GM12878 (cell line): ENCODE results near the gene FRK. TPM values are rescaled to one million over a fixed set of nuclear protein-coding genes. Genes with fewer than 3 reads are reported as not detected.
"Not testable (repeated sequence)": the region's sequence is repeated elsewhere in the genome, so short reads cannot be mapped to it uniquely, and the experiment has no call there.

Experiments used
- ATAC-seq: fragments of 200-7000 bp; cut with Tn5 transposase; 3 replicates; pipeline ENCODE4 v1.9.1; 2020; ENCODE audit warnings: mild to moderate bottlenecking, moderate library complexity
- BruUV-seq: library from RNA; stranded (reverse); fragments of 400-500 nt; replicated peaks from 2 replicates; lab custom pipeline; 2021; lab: Mats Ljungman, UMichigan
- CTCF ChIA-PET: fragments of 300-600 bp; sonication (Branson Sonifier 250); formaldehyde crosslinking; extraction: SDS; loops from one replicate; lab custom pipeline; 2021; ENCODE audit warnings: inconsistent platforms; lab: Yijun Ruan, JAX
- POLR2A ChIA-PET: fragments of 350-600 bp; formaldehyde crosslinking; extraction: SDS; loops from one replicate; lab custom pipeline; 2021; ENCODE audit warnings: inconsistent platforms; lab: Charles Lee
- RAD21 ChIA-PET: fragments of 300-600 bp; sonication (Branson Sonifier 250); formaldehyde crosslinking; loops from one replicate; lab custom pipeline; 2023; ENCODE audit warnings: antibody characterized with exemption; ENCODE audit not compliant: unreplicated experiment; lab: Charles Lee
- SMC1A ChIA-PET: fragments of 300-600 bp; sonication (Branson Sonifier 250); formaldehyde crosslinking; loops from one replicate; lab custom pipeline; 2023; ENCODE audit not compliant: unreplicated experiment, uncharacterized antibody; lab: Charles Lee
- DNase-seq: peaks from one replicate; pipeline ENCODE4 v3.0.0-alpha.2; 2011; ENCODE audit warnings: low read depth, low spot score
- FAIRE-seq: peaks from 3 replicates; lab custom pipeline; 2011; peaks lifted over from hg19 to GRCh38; lab: Jason Lieb, UNC
- H2AFZ ChIP-seq: 2 replicates; pipeline ENCODE4 v1.6.0; 2011; ENCODE audit warnings: low read depth, low read length, control low read depth; ENCODE audit not compliant: control insufficient read depth
- H3K27ac ChIP-seq: 2 replicates; pipeline ENCODE4 v1.5.1; 2011; ENCODE audit warnings: control low read depth; ENCODE audit not compliant: control insufficient read depth, insufficient read depth
- H3K27me3 ChIP-seq, 2 experiments: replicated peaks in 1 of 2; 2 replicates each; pipeline versions ENCODE4 v1.6.0 to v1.6.1; 2011; ENCODE audit warnings: low read length in 1 of 2; ENCODE audit not compliant: control insufficient read depth in 2 of 2, insufficient read depth in 2 of 2
- H3K36me3 ChIP-seq, 2 experiments: 2 replicates each; pipeline ENCODE4 v1.5.1; 2011; ENCODE audit warnings: low read length in 1 of 2; ENCODE audit not compliant: control insufficient read depth in 2 of 2, insufficient read depth in 2 of 2
- H3K4me1 ChIP-seq: 2 replicates; pipeline ENCODE4 v1.6.1; 2011; ENCODE audit warnings: mild to moderate bottlenecking, low read length, moderate library complexity, mixed read lengths; ENCODE audit not compliant: control insufficient read depth, insufficient read depth
- H3K4me2 ChIP-seq: 2 replicates; pipeline ENCODE4 v1.6.0; 2011; ENCODE audit warnings: control low read depth; ENCODE audit not compliant: control insufficient read depth, insufficient read depth
- H3K4me3 ChIP-seq: fragments of 200-600 bp; sonication (generic); 2 replicates; pipeline ENCODE4 v1.5.1; 2016
- H3K79me2 ChIP-seq: 2 replicates; pipeline ENCODE4 v1.6.0; 2011; ENCODE audit warnings: low read length; ENCODE audit not compliant: control insufficient read depth, insufficient read depth
- H3K9ac ChIP-seq: 2 replicates; pipeline ENCODE4 v1.8.0; 2011; ENCODE audit warnings: low read length, control low read depth, mixed read lengths; ENCODE audit not compliant: control insufficient read depth, insufficient read depth
- H3K9me3 ChIP-seq: replicated peaks from 3 replicates; pipeline ENCODE4 v1.5.1; 2011; ENCODE audit warnings: mild to moderate bottlenecking, low read length; ENCODE audit not compliant: control insufficient read depth, insufficient read depth
- H4K20me1 ChIP-seq: 2 replicates; pipeline ENCODE4 v1.6.0; 2011; ENCODE audit not compliant: control insufficient read depth, insufficient read depth
- CBX5 ChIP-seq: sonication (generic); IDR thresholded peaks from 2 replicates; pipeline ENCODE4 v1.6.1; 2016; ENCODE audit warnings: low read depth, moderate library complexity, mild to moderate bottlenecking, inconsistent platforms
- NFYB ChIP-seq: IDR thresholded peaks from 2 replicates; pipeline ENCODE4 v1.6.1; 2011; ENCODE audit warnings: low read depth, mild to moderate bottlenecking, low read length, improper control_type of control experiment, moderate library complexity; ENCODE audit not compliant: insufficient read depth
- RAD51 ChIP-seq: fragments of 450-650 bp; IDR thresholded peaks from 2 replicates; pipeline ENCODE4 v1.6.1; 2016; ENCODE audit warnings: moderate library complexity, mild to moderate bottlenecking, inconsistent platforms
- WGBS: methylation state at CpG from one replicate; pipeline ENCODE4 v1.1.6; 2016; ENCODE audit warnings: low lambda C conversion rate; ENCODE audit not compliant: insufficient replicate concordance, insufficient coverage; ENCODE audit errors: missing lambda C conversion rate; 5-methylcytosine and 5-hydroxymethylcytosine counted together
- in situ Hi-C: fragments of 300-500 bp; cut with MboI; formaldehyde crosslinking; loops from 9 replicates; pipeline ENCODE4 v1.14.3; 2018; ENCODE audit warnings: mixed read lengths
- intact Hi-C: fragments of 100-400 bp; cut with micrococcal nuclease; formaldehyde crosslinking; loops from one replicate; pipeline ENCODE4 v1.14.2; 2022; ENCODE audit not compliant: unreplicated experiment
- polyA plus RNA-seq, 11 experiments: library from polyadenylated mRNA; depleted of rRNA in 4 of 11; unstranded in 6 of 11; stranded (reverse) in 5 of 11; fragments of >200 nt; fragmentation: Nextera tagmentation in 4 of 11; fragmentation: Illumina TruSeq in 1 of 11; extraction: Ambion mirVana in 4 of 11; extraction: Trizol in 1 of 11; gene quantifications; 1 replicate in 1 of 11; 2 replicates in 10 of 11; pipeline versions ENCODE4 v1.2.1 to v1.2.3, GENCODE V29; 2011 to 2016; ENCODE audit warnings: inconsistent platforms in 2 of 11, missing spikeins in 2 of 11, low read depth in 1 of 11
- total RNA-seq, 4 experiments: library from RNA; depleted of rRNA in 3 of 4; stranded (reverse); fragments of >200 nt in 3 of 4; fragmentation: Illumina TruSeq in 1 of 4; extraction: Trizol in 1 of 4; gene quantifications; 2 replicates each; pipeline versions ENCODE4 v1.2.1 to v1.2.3, GENCODE V29; 2013 to 2021

The FRK gene
- total and polyA plus RNA-seq, 10 of the 15 experiments (the other 5 are each of a cell fraction or from before 2014, with no cell fraction given), result 0.29 to 2.4 (median 1.2) TPM

- not testable (repeated sequence) for ATAC-seq, H4K20me1 ChIP-seq, H3K36me3 ChIP-seq
- H3K79me2 ChIP-seq, result peaks cover 49% of the 10 kb centered on the region
- SMC1A ChIA-PET, result interaction anchor here (0.6 to 5.0 kb wide), 24 partner anchors 10 to 199 kb away, joined by 3 to 91 read pairs (median 6); partner anchors contain the start of gene FRK
- peak; percentile 50; the same call in 1 of the 2 replicates for TF ChIP-seq CBX5
- TF ChIP-seq NFYB, result peak; percentile 85
- TF ChIP-seq, all 136 proteins: peak for 2; not testable (repeated sequence) for 134
- H3K9me3 ChIP-seq, result peaks cover 19% of the 10 kb centered on the region; the same call in 2 of the 3 replicates
- H3K9ac ChIP-seq, H2AFZ ChIP-seq, H3K27me3 ChIP-seq, H3K27ac ChIP-seq, BruUV-seq, FAIRE-seq, DNase-seq, H3K4me3 ChIP-seq, H3K4me1 ChIP-seq, H3K4me2 ChIP-seq: not testable (repeated sequence)
- WGBS, result 84% methylated on average over 9 of the region's 9 CpGs
- intact Hi-C loops (loop anchor here (10.0 kb wide), 1 partner anchor 1381 kb away; no protein-coding TSS in a partner anchor), in situ Hi-C loops (loop anchor here (5.0 to 10.0 kb wide), 2 partner anchors 84 to 201 kb away; no protein-coding TSS in a partner anchor)
- ChIA-PET POLR2A (interaction anchor here (1.0 to 4.6 kb wide), 9 partner anchors 8 to 87 kb away, joined by 3 to 30 read pairs (median 6); partner anchors contain the start of gene FRK), RAD21 (interaction anchor here (1.0 to 5.0 kb wide), 14 partner anchors 9 to 208 kb away, joined by 3 to 102 read pairs (median 4); partner anchors contain the start of gene FRK), CTCF (interaction anchor here (0.8 to 5.0 kb wide), 18 partner anchors 9 to 491 kb away, joined by 3 to 183 read pairs (median 6); partner anchors contain the start of gene FRK)
Observed at GRCh38 chr6:116096048-116096759, 35.5 kb upstream of the FRK start.

GRCh38 chr6:116094041-116094440 is 33.4 kb upstream of the FRK start:
- no TSS peak for BruUV-seq
- Histone ChIP-seq H3K4me1 (peaks cover 25% of the 10 kb centered on the region), H2AFZ (no peak overlapping the region), H3K27ac (no peak overlapping the region), H3K4me3 (no peak overlapping the region)
- FAIRE-seq (no peak), ATAC-seq (no peak)
- POLR2A ChIA-PET, result no interaction called here
- TF ChIP-seq RAD51, result no peak
- TF ChIP-seq, all 136 proteins: peak for 0
- Histone ChIP-seq H3K9me3 (peaks cover 26% of the 10 kb centered on the region), H3K9ac (no peak overlapping the region), H4K20me1 (no peaks in the 10 kb centered on the region), H3K36me3 (peaks cover 0 to 3% of the 10 kb centered on the region in 2 experiments; a peak in 1 of 4 replicates), H3K79me2 (peaks cover 33% of the 10 kb centered on the region), H3K27me3 (no peaks in the 10 kb centered on the region), H3K4me2 (no peak overlapping the region)
- in situ Hi-C loops, result loop anchor here (10.0 kb wide), 1 partner anchor 199 kb away; no protein-coding TSS in a partner anchor
- RAD21 ChIA-PET, result no interaction called here
- CTCF ChIA-PET, result interaction anchor here (0.9 to 1.1 kb wide), 2 partner anchors 74 to 83 kb away, joined by 3 to 4 read pairs; no protein-coding TSS in a partner anchor
- SMC1A ChIA-PET, result interaction anchor here (1.2 to 5.3 kb wide), 2 partner anchors 32 to 81 kb away, joined by 3 to 35 read pairs; no protein-coding TSS in a partner anchor
- intact Hi-C loops, result loop anchor here (10.0 kb wide), 1 partner anchor 1379 kb away; no protein-coding TSS in a partner anchor
- no peak for DNase-seq
- WGBS, result 99% methylated on average over 7 of the region's 7 CpGs
